Kidney epithelial cell (primary cell): Measurements from ENCODE around the gene P2RX3. TPM values are rescaled to one million over a fixed set of nuclear protein-coding genes. Genes with fewer than 3 reads are reported as not detected.

ENCODE experiments used
- DNase-seq: peaks from one replicate; pipeline ENCODE4 v3.0.0-alpha.2; 2010; ENCODE audit warnings: low read depth
- H3K27me3 ChIP-seq: 2 replicates; pipeline ENCODE4 v1.6.0; 2011; ENCODE audit warnings: low read length; ENCODE audit not compliant: control insufficient read depth, insufficient read depth
- H3K36me3 ChIP-seq: 2 replicates; pipeline ENCODE4 v1.5.1; 2011; ENCODE audit warnings: low read length; ENCODE audit not compliant: control insufficient read depth, insufficient read depth
- H3K4me3 ChIP-seq: 2 replicates; pipeline ENCODE4 v1.5.1; 2011; ENCODE audit warnings: low read depth, mild to moderate bottlenecking, control low read depth, low read length
- CTCF ChIP-seq: IDR thresholded peaks from 2 replicates; pipeline ENCODE4 v1.5.1; 2011; ENCODE audit warnings: mild to moderate bottlenecking, moderate library complexity, low read length, control low read depth, inconsistent platforms; ENCODE audit not compliant: insufficient read depth, poor library complexity, severe bottlenecking
- total RNA-seq: library from RNA; depleted of rRNA; stranded (reverse); fragments of >200 nt; gene quantifications from 2 replicates; pipeline ENCODE4 v1.2.3, GENCODE V29; 2015

Gene P2RX3
- total RNA-seq, 1 donor from 2014 or later: not detected

- no peak for TF ChIP-seq CTCF
- H3K4me3 ChIP-seq: no peak overlapping the region
- H3K36me3 ChIP-seq: no peaks in the 10 kb centered on the region
- peaks cover 2% of the 10 kb centered on the region for H3K27me3 ChIP-seq
- no peak for DNase-seq
These were observed 10.6 kb downstream of the P2RX3 start for GRCh38 chr11:57348636-57349313.

- Histone ChIP-seq H3K4me3 (no peak overlapping the region), H3K27me3 (peaks cover 2% of the 10 kb centered on the region), H3K36me3 (no peaks in the 10 kb centered on the region)
- peak; percentile 14 for DNase-seq
- peak; percentile 90 for TF ChIP-seq CTCF
These were observed 11.5 kb downstream of the P2RX3 start for GRCh38 chr11:57349491-57350274.

- Histone ChIP-seq H3K4me3 (no peak overlapping the region), H3K36me3 (no peaks in the 10 kb centered on the region), H3K27me3 (peaks cover 2% of the 10 kb centered on the region)
- no peak for DNase-seq
- no peak for TF ChIP-seq CTCF
These were observed 14.9 kb downstream of the P2RX3 start for GRCh38 chr11:57353036-57353435.

GRCh38 chr11:57353446-57353845 lies 15.3 kb downstream of the P2RX3 start:
- TF ChIP-seq CTCF: no peak
- Histone ChIP-seq H3K36me3 (no peaks in the 10 kb centered on the region), H3K4me3 (no peak overlapping the region), H3K27me3 (peaks cover 2% of the 10 kb centered on the region)
- no peak for DNase-seq

- H3K27me3 ChIP-seq: peaks cover 2% of the 10 kb centered on the region
- no peak for DNase-seq
- H3K36me3 ChIP-seq: no peaks in the 10 kb centered on the region
- no peak overlapping the region for H3K4me3 ChIP-seq
- TF ChIP-seq CTCF: no peak
These were observed 15.7 kb downstream of the P2RX3 start for GRCh38 chr11:57353852-57354251.

- Histone ChIP-seq H3K27me3 (peaks cover 2% of the 10 kb centered on the region), H3K4me3 (no peak overlapping the region), H3K36me3 (no peaks in the 10 kb centered on the region)
- no peak for DNase-seq
- no peak for TF ChIP-seq CTCF
These were observed 16.5 kb downstream of the P2RX3 start for GRCh38 chr11:57354699-57355098.
